Transverse colon (tissue), 4 donors: Measurements from ENCODE around the gene PROX2. TPM values are rescaled to one million over a fixed set of nuclear protein-coding genes. Genes with fewer than 3 reads are reported as not detected.

Source experiments
- DNase-seq: peaks from one replicate; pipeline ENCODE4 v3.0.0-alpha.2; 2019
- H3K27ac ChIP-seq, 4 donors: fragments of 200-600 bp; sonication (generic); 2 replicates each; pipeline ENCODE4 v1.5.1; 2016 to 2018; ENCODE audit warnings: inconsistent platforms in 4 of 4
- H3K27me3 ChIP-seq: fragments of 200-600 bp; sonication (generic); 2 replicates; pipeline ENCODE4 v1.5.1; 2017; ENCODE audit warnings: inconsistent platforms
- H3K36me3 ChIP-seq, 4 donors: fragments of 200-600 bp; sonication (generic); 2 replicates each; pipeline ENCODE4 v1.5.1; 2017 to 2019; ENCODE audit warnings: inconsistent platforms in 4 of 4
- H3K4me1 ChIP-seq, 4 donors: fragments of 200-600 bp; sonication (generic); 2 replicates each; pipeline ENCODE4 v1.5.1; 2017 to 2020; ENCODE audit warnings: inconsistent platforms in 4 of 4
- H3K4me3 ChIP-seq, 4 donors: fragments of 200-600 bp; sonication (generic); 1 replicate in 1 of 4; 2 replicates in 3 of 4; pipeline versions ENCODE4 v1.5.1 to v1.6.1; 2017 to 2019; ENCODE audit warnings: inconsistent platforms in 4 of 4
- H3K9me3 ChIP-seq, 2 donors: fragments of 200-600 bp; sonication (generic); 2 replicates each; pipeline ENCODE4 v1.5.1; 2017 to 2019; ENCODE audit warnings: inconsistent platforms in 2 of 2
- CTCF ChIP-seq, 5 experiments: fragments of 200-600 bp in 3 of 5; fragments of 450-650 bp in 2 of 5; sonication (generic) in 3 of 5; IDR thresholded peaks; 1 replicate in 2 of 5; 2 replicates in 3 of 5; pipeline ENCODE4 v1.5.1; 2016 to 2017; ENCODE audit warnings: antibody characterized with exemption in 5 of 5, inconsistent platforms in 3 of 5, mild to moderate bottlenecking in 2 of 5, moderate library complexity in 1 of 5
- EP300 ChIP-seq: sonication (generic); formaldehyde crosslinking; IDR thresholded peaks from one replicate; pipeline ENCODE4 v1.6.1; 2017; ENCODE audit warnings: antibody characterized with exemption, low read depth
- POLR2A ChIP-seq: fragments of 450-650 bp; IDR thresholded peaks from one replicate; pipeline ENCODE4 v1.6.1; 2016; ENCODE audit warnings: antibody characterized with exemption, mild to moderate bottlenecking, moderate library complexity
- POLR2AphosphoS5 ChIP-seq, 3 donors: sonication (generic); formaldehyde crosslinking; IDR thresholded peaks; one replicate each; pipeline ENCODE4 v1.6.1; 2016; ENCODE audit warnings: antibody characterized with exemption in 3 of 3
- WGBS, 2 donors: methylation state at CpG; one replicate each; pipeline ENCODE4 v1.1.5; 2018; ENCODE audit warnings: low coverage in 1 of 2; 5-methylcytosine and 5-hydroxymethylcytosine counted together
- in situ Hi-C, 4 donors: fragments of 200-750 bp; cut with MboI; loops; one replicate each; pipeline versions ENCODE4 v1.15.0 to v1.15.1; 2017; ENCODE audit warnings: low sequenced_read_pairs in 3 of 4, low pct_ligation_motif_present in 1 of 4, low pct_unique_long_range_greater_than_20kb in 1 of 4
- intact Hi-C: fragments of 100-400 bp; cut with DNase I; formaldehyde crosslinking; loops from one replicate; pipeline ENCODE4 v1.15.1; 2023; ENCODE audit warnings: low total_unique reads
- total RNA-seq, 4 donors: library from RNA; depleted of rRNA; stranded (reverse); fragments of >200 nt; gene quantifications; one replicate each; pipeline ENCODE4 v1.1.0, GENCODE V29; 2016

PROX2 gene
- total RNA-seq: under 1 TPM in 1 of 4 donors, not detected in 3; 0.79 TPM

DNA sequence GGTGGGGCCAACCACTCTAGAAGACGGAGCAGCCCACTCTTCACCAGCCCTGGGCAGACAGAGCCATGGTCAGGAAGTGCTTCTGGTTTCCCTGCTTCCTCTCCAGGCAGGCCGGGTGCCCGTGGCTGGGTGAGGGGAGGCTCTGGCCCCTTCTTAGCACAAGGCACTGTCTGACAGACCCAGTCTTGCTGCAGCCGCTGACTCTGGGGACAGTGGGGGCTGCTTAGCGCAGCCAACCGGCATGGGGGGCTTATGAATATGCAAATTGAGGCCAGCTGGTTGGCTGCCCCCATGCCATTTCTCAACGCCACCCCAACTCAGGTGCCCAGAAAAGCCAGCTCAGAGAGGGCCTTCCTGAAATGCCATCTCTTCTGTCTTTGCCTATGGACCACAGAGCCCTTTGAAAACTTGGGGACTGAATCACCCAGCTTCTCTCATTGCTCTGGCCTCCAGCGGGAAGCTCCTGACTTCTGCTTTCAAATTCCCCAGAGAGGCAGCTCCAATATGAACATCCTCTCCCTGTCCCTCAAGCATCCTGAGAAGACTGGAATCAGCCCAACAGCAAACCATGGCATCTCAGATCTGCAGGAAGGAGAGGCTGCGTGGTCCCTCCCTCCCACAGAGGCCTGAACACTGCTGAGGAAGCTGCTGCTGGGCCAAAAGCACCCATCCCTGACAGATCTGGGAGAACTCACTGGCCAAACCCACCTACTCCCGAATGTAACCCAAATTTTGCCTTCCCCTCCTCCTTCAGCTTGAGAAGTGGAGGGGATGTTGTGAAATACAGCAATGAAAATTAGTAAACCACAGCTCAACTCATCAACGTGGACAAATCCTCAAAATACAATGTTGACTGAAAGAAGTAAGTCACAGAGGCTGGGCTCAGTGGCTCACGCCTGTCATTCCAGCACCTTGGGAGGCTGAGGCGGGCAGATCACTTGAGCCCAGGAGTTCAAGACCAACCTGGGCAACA is at the start of gene PROX2:
TSS of gene PROX2 (minus strand) at position 205 of the 973 bp plus-strand sequence. CDS start 12,311 bp downstream, outside the sequence.
- no peak for TF ChIP-seq POLR2AphosphoS5 (IDR thresholded peaks at IDR 0.05)
- TF ChIP-seq EP300: no peak
- TF ChIP-seq POLR2A: no peak
- TF ChIP-seq CTCF (IDR thresholded peaks at IDR 0.05): no peak
- 63 to 100% methylated on average over 1 to 13 of the region's 13 CpGs for WGBS, 2 donors
- in situ Hi-C loops: no loop called here

DNA sequence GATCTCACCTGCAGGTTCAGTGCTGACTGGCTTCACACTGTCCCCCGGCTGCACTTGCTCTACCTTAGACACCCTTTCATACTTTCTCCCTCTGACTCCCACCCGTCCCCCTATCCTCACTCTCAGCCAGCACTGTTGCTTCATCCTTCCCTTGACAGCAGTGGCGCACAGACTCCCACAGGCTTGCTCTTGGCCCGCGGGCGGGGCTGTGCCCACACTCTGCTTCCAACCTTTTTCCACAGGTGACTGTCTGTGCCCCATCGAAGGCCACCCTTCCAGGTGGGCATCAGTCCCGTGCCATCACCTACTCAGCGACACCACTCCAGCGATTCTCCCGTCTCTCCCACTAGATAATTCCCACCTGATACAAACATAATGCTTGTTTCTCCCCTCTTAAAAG is 48.1 kb upstream of the PROX2 start:
- H3K4me3 ChIP-seq: no peak overlapping the region
- no peaks in the 10 kb centered on the region for H3K9me3 ChIP-seq
- TF ChIP-seq EP300: no peak
- no peak for TF ChIP-seq POLR2AphosphoS5 (IDR thresholded peaks at IDR 0.05)
- no peak for TF ChIP-seq CTCF (IDR thresholded peaks at IDR 0.05)
- TF ChIP-seq POLR2A: no peak
- in situ Hi-C loops (no loop called here), intact Hi-C loops (no loop called here)
- H3K27ac ChIP-seq: no peak overlapping the region
- peaks cover 0 to 9% (median 7%) of the 10 kb centered on the region in 4 donors for H3K4me1 ChIP-seq
- no peaks in the 10 kb centered on the region for H3K36me3 ChIP-seq
- H3K27me3 ChIP-seq: peaks cover 1% of the 10 kb centered on the region
- 87 to 88% methylated on average over 4 to 11 of the region's 11 CpGs for WGBS, 2 donors
- no peak for DNase-seq

More for the DNA sequence above, at the start of gene PROX2:
- Histone ChIP-seq H3K9me3 (no peaks in the 10 kb centered on the region), H3K27ac (no peak within 1 kb of the TSS), H3K4me1 (peaks cover 0 to 6% (median 4%) of the 10 kb centered on the region in 4 donors), H3K4me3 (no peak within 1 kb of the TSS), H3K36me3 (no peaks in the 10 kb centered on the region), H3K27me3 (no peaks in the 10 kb centered on the region)
- intact Hi-C loops: no loop called here
- no peak for DNase-seq

GRCh38 chr14:74922752-74923401 is 46.9 kb upstream of the PROX2 start, which contains the start of gene RPS6KL1:
RPS6KL1 (minus strand) TSS chr14:74923260; CDS start chr14:74921541, 1,719 bp downstream.
- Histone ChIP-seq H3K36me3 (no peaks in the 10 kb centered on the region), H3K4me3 (peak within 1 kb of the TSS; percentile 66 to 88 (median 76)), H3K27me3 (no peaks in the 10 kb centered on the region), H3K4me1 (peaks cover 0 to 13% (median 7%) of the 10 kb centered on the region in 4 donors), H3K9me3 (no peaks in the 10 kb centered on the region), H3K27ac (peak within 1 kb of the TSS; percentile 52 to 77 (median 58))
- TF ChIP-seq POLR2AphosphoS5 (IDR thresholded peaks at IDR 0.05): peak in 2 of 3 donors; percentile 46 to 48
- TF ChIP-seq POLR2A: no peak
- in situ Hi-C loops (no loop called here), intact Hi-C loops (no loop called here)
- DNase-seq: peak; percentile 88
- 8% methylated on average over 30 of the region's 51 CpGs; no CpG with 5 or more reads in 1 of the 2 donors for WGBS, 2 donors

DNA sequence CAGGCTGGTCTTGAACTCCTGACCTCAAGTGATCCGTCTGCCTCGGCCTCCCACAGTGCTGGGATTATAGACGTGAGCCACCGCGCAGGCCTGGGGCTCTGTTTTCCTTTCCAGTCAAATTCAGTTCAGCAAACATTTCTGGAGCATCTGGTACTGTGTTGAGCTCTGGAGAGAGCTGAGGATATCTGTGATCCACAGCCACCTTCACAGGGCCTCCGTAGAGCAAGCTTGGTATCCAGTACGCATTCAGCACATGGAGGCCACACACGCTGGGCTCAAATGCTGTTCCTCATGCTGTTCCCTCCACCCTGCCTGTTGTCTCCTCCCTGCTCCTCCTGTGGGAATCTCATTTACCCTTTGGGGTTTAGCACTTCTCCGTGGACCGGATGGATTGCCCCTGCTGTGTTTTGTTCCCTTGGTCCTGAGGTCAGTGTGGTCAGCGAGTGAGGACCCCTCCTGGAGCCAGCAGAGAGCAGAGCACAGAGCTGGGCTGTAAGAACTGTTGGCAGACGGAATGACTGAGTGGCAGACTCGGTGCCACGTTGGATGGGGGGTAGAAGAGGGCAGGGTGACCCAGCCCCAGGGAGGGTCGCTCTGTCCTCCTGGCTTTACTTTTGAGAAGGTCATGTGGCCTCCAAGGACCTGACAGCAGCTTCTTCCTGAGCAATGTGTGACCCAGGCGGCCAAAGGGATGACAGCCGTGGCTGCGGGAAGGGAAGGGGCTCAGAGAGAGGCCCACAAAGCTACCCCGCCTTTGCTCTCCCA is 46.2 kb upstream of the PROX2 start:
- no peaks in the 10 kb centered on the region for H3K9me3 ChIP-seq
- H3K4me1 ChIP-seq: peaks cover 0 to 18% (median 7%) of the 10 kb centered on the region in 4 donors
- 76 to 80% methylated on average over 1 to 19 of the region's 19 CpGs for WGBS, 2 donors
- no peaks in the 10 kb centered on the region for H3K36me3 ChIP-seq
- intact Hi-C loops (no loop called here), in situ Hi-C loops (no loop called here)
- H3K4me3 ChIP-seq: peak overlapping the region in 3 of 4 donors; percentile 66 to 76 (median 75)
- DNase-seq: no peak
- no peaks in the 10 kb centered on the region for H3K27me3 ChIP-seq
- peak overlapping the region; percentile 52 to 77 (median 58) for H3K27ac ChIP-seq
- TF ChIP-seq POLR2AphosphoS5 (IDR thresholded peaks at IDR 0.05): no peak
- TF ChIP-seq CTCF (IDR thresholded peaks at IDR 0.05): no peak
- TF ChIP-seq POLR2A: no peak
- no peak for TF ChIP-seq EP300
